ENCODE measurements around the gene FAM32A.

The FAM32A gene

GRCh38 chr19:16203256-16204004 lies 18.2 kb downstream of the FAM32A start:
- POLR2A ChIA-PET, result no interaction called here
- CTCF ChIA-PET, result no interaction called here
- TF ChIP-seq PKNOX1 (IDR thresholded peaks at IDR 0.05) (no peak), CTBP1 (IDR thresholded peaks at IDR 0.05; ENCODE audit: borderline replicate concordance) (no peak), SUZ12 (IDR thresholded peaks at IDR 0.05) (no peak), FOXK2 (IDR thresholded peaks at IDR 0.05) (no peak), LEF1 (IDR thresholded peaks at IDR 0.05; ENCODE audit: borderline replicate concordance) (no peak), ZNF384 (IDR thresholded peaks at IDR 0.05) (no peak), ARNT (IDR thresholded peaks at IDR 0.05) (no peak), NFRKB (IDR thresholded peaks at IDR 0.05) (no peak), TARDBP (IDR thresholded peaks at IDR 0.05) (no peak)
- no peak for DNase-seq (ENCODE audit: extremely low spot score)

- no peak for TF ChIP-seq NFRKB (IDR thresholded peaks at IDR 0.05)
- no peak for TF ChIP-seq ARNT (IDR thresholded peaks at IDR 0.05)
- TF ChIP-seq SUZ12 (IDR thresholded peaks at IDR 0.05), result no peak
- ChIA-PET CTCF (no interaction called here), POLR2A (no interaction called here)
- no peak for DNase-seq (ENCODE audit: extremely low spot score)
These were observed 18.7 kb downstream of the FAM32A start for GRCh38 chr19:16204005-16204294.

- POLR2A ChIA-PET, result interaction anchor here (1.9 kb wide), 1 partner anchor 8 kb away, joined by 10 read pairs; the partner anchor contains the start of gene AP1M1
- CTCF ChIA-PET, result no interaction called here
- TF ChIP-seq ZNF384 (IDR thresholded peaks at IDR 0.05), result no peak
- TF ChIP-seq HDGF (IDR thresholded peaks at IDR 0.05; ENCODE audit: borderline replicate concordance), result no peak
- TF ChIP-seq CTBP1 (IDR thresholded peaks at IDR 0.05; ENCODE audit: borderline replicate concordance), result no peak
- no peak for TF ChIP-seq FOXM1 (IDR thresholded peaks at IDR 0.05; ENCODE audit: borderline replicate concordance)
- no peak for TF ChIP-seq FOXK2 (IDR thresholded peaks at IDR 0.05)
- DNase-seq (ENCODE audit: extremely low spot score), result no peak
These were observed 20.2 kb downstream of the FAM32A start for GRCh38 chr19:16205205-16206045.

- TF ChIP-seq ARNT (IDR thresholded peaks at IDR 0.05) (no peak), NFRKB (IDR thresholded peaks at IDR 0.05) (no peak), L3MBTL2 (conservative IDR thresholded peaks at IDR 0.05) (no peak)
- DNase-seq (ENCODE audit: extremely low spot score), result no peak
- CTCF ChIA-PET, result no interaction called here
- POLR2A ChIA-PET, result interaction anchor here (1.9 kb wide), 1 partner anchor 8 kb away, joined by 10 read pairs; the partner anchor contains the start of gene AP1M1
These were observed 20.9 kb downstream of the FAM32A start for GRCh38 chr19:16206046-16206605.

GRCh38 chr19:16206637-16207036 lies 21.4 kb downstream of the FAM32A start:
- CTCF ChIA-PET, result no interaction called here
- POLR2A ChIA-PET, result interaction anchor here (1.9 kb wide), 1 partner anchor 9 kb away, joined by 10 read pairs; the partner anchor contains the start of gene AP1M1
- DNase-seq (ENCODE audit: extremely low spot score), result no peak
- no peak for TF ChIP-seq ZNF384 (IDR thresholded peaks at IDR 0.05)

- POLR2A ChIA-PET, result interaction anchor here (1.9 kb wide), 1 partner anchor 9 kb away, joined by 10 read pairs; the partner anchor contains the start of gene AP1M1
- CTCF ChIA-PET, result no interaction called here
- DNase-seq (ENCODE audit: extremely low spot score), result no peak
- TF ChIP-seq L3MBTL2 (conservative IDR thresholded peaks at IDR 0.05) (no peak), SUZ12 (IDR thresholded peaks at IDR 0.05) (no peak), LEF1 (IDR thresholded peaks at IDR 0.05; ENCODE audit: borderline replicate concordance) (no peak), ARNT (IDR thresholded peaks at IDR 0.05) (no peak), PKNOX1 (IDR thresholded peaks at IDR 0.05) (no peak), HDGF (IDR thresholded peaks at IDR 0.05; ENCODE audit: borderline replicate concordance) (no peak), FOXK2 (IDR thresholded peaks at IDR 0.05) (no peak), FOXM1 (IDR thresholded peaks at IDR 0.05; ENCODE audit: borderline replicate concordance) (no peak), TARDBP (IDR thresholded peaks at IDR 0.05) (no peak)
These were observed 21.9 kb downstream of the FAM32A start for GRCh38 chr19:16207063-16207462.

- DNase-seq (ENCODE audit: extremely low spot score), result no peak
- TF ChIP-seq FOXA1 (IDR thresholded peaks at IDR 0.05) (no peak), ELF4 (IDR thresholded peaks at IDR 0.05) (no peak), NFRKB (IDR thresholded peaks at IDR 0.05) (no peak), PKNOX1 (IDR thresholded peaks at IDR 0.05) (no peak), SUZ12 (IDR thresholded peaks at IDR 0.05) (no peak), LEF1 (IDR thresholded peaks at IDR 0.05; ENCODE audit: borderline replicate concordance) (no peak), ZNF384 (IDR thresholded peaks at IDR 0.05) (no peak), SP1 (IDR thresholded peaks at IDR 0.05) (no peak), HDGF (IDR thresholded peaks at IDR 0.05; ENCODE audit: borderline replicate concordance) (no peak), BHLHE40 (IDR thresholded peaks at IDR 0.05; ENCODE audit: borderline replicate concordance) (no peak), L3MBTL2 (conservative IDR thresholded peaks at IDR 0.05) (no peak), FOXK2 (IDR thresholded peaks at IDR 0.05) (no peak), CTBP1 (IDR thresholded peaks at IDR 0.05; ENCODE audit: borderline replicate concordance) (no peak), ARNT (IDR thresholded peaks at IDR 0.05) (no peak), TARDBP (IDR thresholded peaks at IDR 0.05) (no peak), FOXM1 (IDR thresholded peaks at IDR 0.05; ENCODE audit: borderline replicate concordance) (no peak)
- CTCF ChIA-PET, result no interaction called here
- POLR2A ChIA-PET, result interaction anchor here (1.9 kb wide), 1 partner anchor 10 kb away, joined by 10 read pairs; the partner anchor contains the start of gene AP1M1
These were observed 22.3 kb downstream of the FAM32A start for GRCh38 chr19:16207490-16208025.

Data from HEK293T (cell line).